HG03108 (cell line): ENCODE measurements around the gene F7.

Experiments used
- ATAC-seq: cut with Tn5 transposase; IDR thresholded peaks from one replicate; pipeline ENCODE4 v1.9.1; 2021; ENCODE audit warnings: moderate library complexity; ENCODE audit not compliant: unreplicated experiment

F7 gene

GRCh38 chr13:113166681-113167080 lies 61.1 kb downstream of the F7 start:
- no peak for ATAC-seq

DNA sequence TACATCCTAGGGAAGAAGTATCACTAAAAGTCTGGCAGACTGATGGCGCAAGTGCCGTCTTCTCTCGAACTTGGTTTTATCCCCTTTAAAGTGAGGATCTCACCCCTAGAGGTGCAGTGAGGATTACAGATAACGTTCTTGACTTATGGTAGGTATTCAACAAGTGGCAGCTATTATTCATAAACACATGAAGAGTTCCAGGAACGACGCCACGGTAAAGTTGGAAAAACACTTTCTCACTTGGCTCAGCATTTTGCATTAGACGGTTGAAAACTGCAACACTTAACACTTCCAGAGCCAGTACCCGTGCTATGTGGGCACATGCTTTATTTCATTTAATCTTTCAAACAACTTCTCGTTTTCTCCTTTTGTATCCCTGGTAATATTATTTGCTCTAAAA lies 61.6 kb downstream of the F7 start:
- no peak for ATAC-seq

DNA sequence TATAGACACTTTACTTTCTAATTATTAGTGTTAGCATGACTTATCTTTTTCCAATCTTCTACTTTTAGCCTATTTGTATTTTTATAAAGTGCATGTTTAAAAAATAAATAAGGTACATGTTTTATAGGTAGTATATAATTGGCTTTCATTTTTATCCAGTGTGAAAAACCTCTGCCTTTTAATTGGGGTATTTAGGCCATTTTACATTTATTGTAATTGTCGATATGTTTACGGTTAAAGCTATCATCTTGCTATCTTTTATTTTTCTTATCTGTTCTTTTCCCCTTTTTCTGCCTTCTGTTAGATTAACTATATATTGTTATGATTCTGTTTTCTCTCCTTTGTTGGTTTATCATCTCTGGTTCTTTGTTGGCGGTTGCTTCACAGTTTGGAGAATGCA lies 62.0 kb downstream of the F7 start:
- no peak for ATAC-seq

DNA sequence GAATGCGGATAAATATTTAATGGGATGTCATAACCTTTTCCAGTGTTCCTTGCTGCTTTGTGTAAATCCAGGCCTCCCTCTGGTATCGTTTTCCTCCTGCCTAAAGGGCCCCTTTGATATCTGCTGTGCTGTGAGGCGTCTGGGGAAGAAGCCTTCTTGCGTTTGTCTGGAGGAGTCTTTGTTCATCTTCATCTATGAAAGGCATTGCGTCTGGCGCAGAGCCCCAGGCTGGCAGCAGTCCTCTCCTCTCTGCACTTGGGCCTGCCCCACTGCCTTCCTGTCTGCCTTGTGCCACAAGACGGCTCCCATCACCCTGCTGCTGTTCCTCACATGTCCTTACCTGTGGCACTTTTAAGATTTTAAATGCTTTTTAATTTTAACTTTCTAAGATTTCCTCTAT lies 62.6 kb downstream of the F7 start:
- ATAC-seq = no peak

DNA sequence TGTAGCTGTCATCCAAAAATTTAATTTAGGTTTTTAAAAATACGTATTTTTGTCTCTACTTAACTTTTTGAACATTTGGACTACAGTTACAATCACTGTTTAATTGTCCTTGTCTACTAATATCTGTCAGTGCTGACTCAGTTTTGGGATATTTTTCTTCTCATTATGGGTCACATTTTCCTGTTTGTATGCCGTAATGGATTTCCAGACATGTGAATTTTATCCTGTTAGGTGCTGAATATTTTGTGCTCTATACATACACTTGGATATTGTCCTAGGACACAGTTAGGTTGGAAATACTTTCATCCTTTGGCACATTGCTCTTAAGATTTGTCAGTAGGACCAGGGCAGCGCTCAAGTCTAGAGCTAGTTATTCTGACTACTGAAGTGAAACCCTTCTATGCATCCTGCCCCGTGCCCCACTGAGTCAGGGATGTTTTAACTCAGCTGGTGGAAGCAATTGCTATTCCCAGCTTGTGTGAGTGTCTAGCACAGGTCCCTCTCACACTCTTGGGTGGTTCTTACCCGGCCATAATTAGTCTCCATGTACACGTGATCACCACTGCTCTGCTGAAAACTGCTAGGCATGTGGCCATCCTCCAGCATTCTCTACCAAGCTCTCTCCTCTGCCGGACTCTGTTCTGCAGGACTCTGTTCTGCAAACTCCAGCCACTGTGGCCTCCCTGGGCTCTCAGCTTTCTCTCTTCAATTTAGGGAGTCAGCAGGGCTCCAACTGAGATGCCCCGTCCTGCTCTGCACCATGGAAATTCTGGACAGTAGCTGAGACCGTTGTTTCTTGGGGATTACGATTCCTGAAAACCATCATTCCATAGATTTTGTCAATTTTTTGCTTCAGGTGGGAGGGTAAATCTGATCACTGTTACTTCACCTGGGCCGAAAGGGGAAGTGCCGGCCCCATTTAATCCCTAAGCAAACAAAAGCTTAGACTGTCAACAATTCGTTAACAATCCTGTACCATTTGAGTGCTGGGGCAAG lies 64.0 kb downstream of the F7 start:
- ATAC-seq = no peak
